AG09319 (cell line): ENCODE measurements around the gene TMEM171.
A peak's percentile ranks its signal among the peaks of the same experiment; 100 is the strongest.

Experiments used
- DNase-seq: peaks from one replicate; pipeline ENCODE4 v3.0.0-alpha.2; 2010; ENCODE audit warnings: low read depth; ENCODE audit errors: extremely low read depth
- TF ChIP-seq, protein P1 (sequence below): IDR thresholded peaks from 2 replicates; pipeline ENCODE4 v1.5.1; 2011; ENCODE audit warnings: low read depth, mild to moderate bottlenecking, inconsistent platforms, low read length, moderate library complexity

The TMEM171 gene

DNA sequence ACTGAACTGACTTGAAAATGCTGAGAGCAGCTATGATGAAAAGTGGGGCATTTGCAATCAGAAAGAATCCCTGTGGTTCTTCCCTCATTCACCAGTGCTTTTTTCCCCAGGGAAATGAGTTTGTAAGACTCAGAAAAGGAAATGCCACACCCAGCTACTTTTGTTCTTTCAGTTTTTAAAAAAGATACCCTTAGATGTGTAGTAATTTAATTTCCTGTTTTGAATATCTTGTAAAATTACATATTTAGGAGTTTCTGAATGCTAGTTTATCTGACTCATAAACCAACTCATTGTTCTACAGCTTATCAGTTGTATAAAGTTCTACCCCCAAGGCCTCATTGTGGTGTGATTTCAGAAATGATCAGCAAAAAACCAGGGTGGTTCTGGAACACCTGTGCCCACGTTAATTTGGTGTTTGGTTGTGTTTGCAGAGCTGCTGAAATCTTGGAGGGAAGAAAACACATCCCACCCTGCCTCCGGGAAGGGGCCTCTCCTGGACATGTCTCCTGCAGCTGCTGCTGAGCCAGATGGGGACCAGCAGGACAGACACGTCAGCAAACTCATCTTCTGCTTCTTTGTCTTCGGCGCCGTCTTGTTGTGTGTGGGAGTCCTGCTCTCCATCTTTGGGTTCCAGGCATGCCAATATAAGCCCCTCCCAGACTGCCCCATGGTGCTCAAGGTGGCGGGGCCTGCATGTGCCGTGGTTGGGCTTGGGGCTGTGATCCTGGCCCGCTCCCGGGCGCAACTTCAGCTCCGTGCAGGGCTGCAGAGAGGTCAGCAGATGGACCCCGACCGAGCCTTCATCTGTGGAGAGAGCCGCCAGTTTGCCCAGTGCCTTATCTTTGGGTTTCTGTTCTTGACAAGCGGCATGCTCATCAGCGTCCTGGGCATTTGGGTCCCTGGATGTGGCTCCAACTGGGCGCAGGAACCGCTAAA, 2.8 kb downstream of the TMEM171 start:
- DNase-seq, result peak; percentile 55
- TF ChIP-seq, protein P1, sequence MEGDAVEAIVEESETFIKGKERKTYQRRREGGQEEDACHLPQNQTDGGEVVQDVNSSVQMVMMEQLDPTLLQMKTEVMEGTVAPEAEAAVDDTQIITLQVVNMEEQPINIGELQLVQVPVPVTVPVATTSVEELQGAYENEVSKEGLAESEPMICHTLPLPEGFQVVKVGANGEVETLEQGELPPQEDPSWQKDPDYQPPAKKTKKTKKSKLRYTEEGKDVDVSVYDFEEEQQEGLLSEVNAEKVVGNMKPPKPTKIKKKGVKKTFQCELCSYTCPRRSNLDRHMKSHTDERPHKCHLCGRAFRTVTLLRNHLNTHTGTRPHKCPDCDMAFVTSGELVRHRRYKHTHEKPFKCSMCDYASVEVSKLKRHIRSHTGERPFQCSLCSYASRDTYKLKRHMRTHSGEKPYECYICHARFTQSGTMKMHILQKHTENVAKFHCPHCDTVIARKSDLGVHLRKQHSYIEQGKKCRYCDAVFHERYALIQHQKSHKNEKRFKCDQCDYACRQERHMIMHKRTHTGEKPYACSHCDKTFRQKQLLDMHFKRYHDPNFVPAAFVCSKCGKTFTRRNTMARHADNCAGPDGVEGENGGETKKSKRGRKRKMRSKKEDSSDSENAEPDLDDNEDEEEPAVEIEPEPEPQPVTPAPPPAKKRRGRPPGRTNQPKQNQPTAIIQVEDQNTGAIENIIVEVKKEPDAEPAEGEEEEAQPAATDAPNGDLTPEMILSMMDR, result no peak

DNA sequence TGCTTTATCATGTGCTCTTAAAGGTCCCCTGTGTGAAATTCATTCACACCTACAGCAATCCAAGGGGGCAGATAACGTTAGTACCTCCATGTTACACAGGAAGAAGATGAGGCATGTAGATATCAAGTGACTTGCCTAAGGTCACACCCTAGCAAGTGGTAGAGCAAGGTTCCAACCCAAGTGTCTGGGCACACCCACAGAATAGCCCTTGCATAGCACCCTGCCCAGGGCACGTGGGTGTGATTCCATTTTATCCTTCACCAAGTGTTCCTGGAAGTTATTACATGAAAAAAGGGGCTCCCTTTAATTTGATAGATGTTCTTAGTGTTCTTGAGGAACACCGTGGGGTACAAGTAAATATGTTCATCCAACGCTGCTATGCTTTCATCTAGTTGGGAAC, 4.9 kb downstream of the TMEM171 start:
- TF ChIP-seq, protein P1, result no peak
- DNase-seq, result no peak

DNA sequence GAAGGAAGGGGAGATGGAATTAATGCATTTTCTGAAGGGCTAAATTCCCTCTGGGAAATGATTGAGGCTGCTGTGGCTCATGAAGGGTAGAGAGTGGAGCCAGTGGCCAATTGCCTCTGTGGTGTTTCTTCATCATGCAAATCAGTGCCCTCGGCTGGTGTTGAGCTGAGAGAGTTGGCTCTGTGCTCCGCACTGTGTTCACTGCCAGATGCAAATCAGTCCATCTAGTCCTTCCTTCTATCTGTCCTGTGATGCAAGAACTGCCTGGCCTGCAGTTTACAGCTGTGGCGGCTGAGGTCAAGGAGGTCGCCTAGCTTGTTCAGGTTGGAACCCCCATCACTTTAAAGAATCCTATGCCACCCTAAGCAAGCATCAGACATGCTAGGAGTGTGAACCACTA, 6.0 kb downstream of the TMEM171 start:
- TF ChIP-seq, protein P1, result no peak
- DNase-seq, result no peak

DNA sequence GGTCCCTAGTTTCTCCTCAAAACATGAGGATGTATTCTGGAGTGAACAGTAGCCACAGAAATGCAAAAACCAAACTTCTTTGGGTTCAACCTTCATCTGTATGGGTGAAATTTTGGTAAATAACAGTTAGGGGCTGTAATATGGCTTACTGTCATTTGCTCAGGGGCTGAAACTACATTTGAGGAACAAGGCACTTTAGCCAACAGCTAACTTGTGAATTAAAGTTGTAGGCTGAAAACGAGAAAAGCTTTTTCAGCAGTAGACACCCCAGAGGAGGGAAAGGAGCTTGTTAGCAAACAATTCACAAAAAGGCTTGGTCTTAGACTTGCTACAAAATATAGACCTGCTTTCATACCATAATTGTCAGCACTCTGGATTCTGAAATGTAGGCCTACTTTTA, 6.6 kb downstream of the TMEM171 start:
- no peak for DNase-seq
- TF ChIP-seq, protein P1, result no peak

DNA sequence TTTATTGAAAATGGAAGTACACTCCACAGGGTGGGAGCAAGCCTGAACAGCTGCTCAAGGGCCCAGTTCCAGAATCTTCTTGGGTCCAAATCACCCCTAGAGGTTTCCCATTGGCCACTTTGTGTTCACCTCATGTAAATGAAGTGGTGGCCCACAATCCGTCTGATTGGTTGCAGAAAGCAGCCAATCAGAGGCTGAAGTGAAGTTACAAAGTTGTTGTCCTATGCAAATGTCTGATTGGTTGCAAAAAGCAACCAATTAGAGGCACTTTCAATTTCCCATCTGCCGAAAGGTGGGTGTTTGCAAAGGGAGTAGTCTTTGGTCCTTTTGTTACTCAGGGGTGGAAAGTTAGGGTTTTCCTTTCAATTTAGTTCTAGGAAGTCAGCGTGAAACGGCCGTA, 8.8 kb downstream of the TMEM171 start:
- no peak for DNase-seq
- TF ChIP-seq, protein P1, result no peak

DNA sequence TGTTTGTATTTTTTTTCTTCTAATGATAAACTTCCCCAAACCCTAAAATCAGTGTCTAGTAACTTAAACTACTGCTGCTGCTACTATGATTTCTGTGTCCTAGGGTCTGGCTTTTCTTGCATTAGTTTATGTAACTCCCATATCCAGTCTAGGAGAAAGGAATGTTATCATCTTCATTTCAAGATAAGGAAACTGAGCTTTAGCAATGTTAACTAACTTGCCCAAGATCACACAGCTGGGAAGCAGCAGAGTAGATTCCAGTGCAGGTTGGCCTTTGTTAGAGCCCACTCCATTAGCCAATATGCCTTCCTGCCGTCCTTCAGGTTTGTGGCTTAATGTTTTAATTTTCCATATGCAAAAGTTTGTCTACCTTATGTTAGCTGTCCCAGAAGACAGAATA, 10.4 kb downstream of the TMEM171 start:
- no peak for DNase-seq

More for the DNA sequence above, 10.4 kb downstream of the TMEM171 start:
- TF ChIP-seq, protein P1, result no peak
